ENCODE measurements around the gene LY6G6F. TPM values are rescaled to one million over a fixed set of nuclear protein-coding genes. Genes with fewer than 3 reads are reported as not detected.

The LY6G6F gene
- total RNA-seq, 2 donors from 2014 or later, result not detected

DNA sequence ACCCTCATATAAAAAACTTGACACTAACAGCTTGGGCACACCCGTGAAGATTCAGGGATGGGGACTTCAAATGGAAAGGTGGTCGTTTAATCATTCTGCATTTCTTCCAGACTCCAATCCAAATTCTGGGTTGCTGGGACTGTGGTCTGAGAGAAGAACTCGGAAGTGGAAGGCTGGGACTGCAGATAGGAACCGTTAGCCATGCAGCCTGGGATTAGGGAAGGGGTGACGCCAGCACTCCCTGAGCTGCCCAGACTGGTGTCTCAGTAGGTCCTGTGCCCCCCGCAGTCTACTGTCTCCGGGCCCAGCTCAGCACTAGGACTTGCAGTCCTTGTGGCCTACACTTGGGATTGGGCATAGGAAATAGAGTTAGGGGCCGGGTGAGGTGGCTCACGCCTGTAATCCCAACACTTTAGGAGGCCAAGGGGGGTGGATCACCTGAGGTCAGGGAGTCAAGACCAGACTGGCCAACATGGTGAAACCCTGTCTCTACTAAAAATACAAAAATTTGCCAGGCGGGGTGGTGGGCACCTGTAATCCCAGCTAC, 30.2 kb downstream of the LY6G6F start:
- DNase-seq (ENCODE audit: low spot score), result peak; percentile 60
- H3K9me3 ChIP-seq, result no peaks in the 10 kb centered on the region
- H3K27me3 ChIP-seq, result no peaks in the 10 kb centered on the region
- TF ChIP-seq, protein P1, sequence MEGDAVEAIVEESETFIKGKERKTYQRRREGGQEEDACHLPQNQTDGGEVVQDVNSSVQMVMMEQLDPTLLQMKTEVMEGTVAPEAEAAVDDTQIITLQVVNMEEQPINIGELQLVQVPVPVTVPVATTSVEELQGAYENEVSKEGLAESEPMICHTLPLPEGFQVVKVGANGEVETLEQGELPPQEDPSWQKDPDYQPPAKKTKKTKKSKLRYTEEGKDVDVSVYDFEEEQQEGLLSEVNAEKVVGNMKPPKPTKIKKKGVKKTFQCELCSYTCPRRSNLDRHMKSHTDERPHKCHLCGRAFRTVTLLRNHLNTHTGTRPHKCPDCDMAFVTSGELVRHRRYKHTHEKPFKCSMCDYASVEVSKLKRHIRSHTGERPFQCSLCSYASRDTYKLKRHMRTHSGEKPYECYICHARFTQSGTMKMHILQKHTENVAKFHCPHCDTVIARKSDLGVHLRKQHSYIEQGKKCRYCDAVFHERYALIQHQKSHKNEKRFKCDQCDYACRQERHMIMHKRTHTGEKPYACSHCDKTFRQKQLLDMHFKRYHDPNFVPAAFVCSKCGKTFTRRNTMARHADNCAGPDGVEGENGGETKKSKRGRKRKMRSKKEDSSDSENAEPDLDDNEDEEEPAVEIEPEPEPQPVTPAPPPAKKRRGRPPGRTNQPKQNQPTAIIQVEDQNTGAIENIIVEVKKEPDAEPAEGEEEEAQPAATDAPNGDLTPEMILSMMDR (IDR thresholded peaks at IDR 0.05), result no peak
- H3K4me3 ChIP-seq, result peak overlapping the region; percentile 72
- peaks cover 0 to 57% of the 10 kb centered on the region in 2 donors for H3K4me1 ChIP-seq
- peak overlapping the region; percentile 93 to 96 for H3K27ac ChIP-seq
- H3K36me3 ChIP-seq, result peaks cover 25% of the 10 kb centered on the region

- TF ChIP-seq, protein P1 (IDR thresholded peaks at IDR 0.05), result no peak
- no peak for DNase-seq (ENCODE audit: low spot score)
- Histone ChIP-seq H3K4me1 (peaks cover 0 to 57% of the 10 kb centered on the region in 2 donors), H3K4me3 (no peak overlapping the region), H3K9me3 (no peaks in the 10 kb centered on the region), H3K27ac (peak overlapping the region; percentile 93 to 96), H3K27me3 (no peaks in the 10 kb centered on the region), H3K36me3 (peaks cover 19% of the 10 kb centered on the region)
Measured at GRCh38 chr6:31737315-31737990, 30.8 kb downstream of the LY6G6F start.

DNA sequence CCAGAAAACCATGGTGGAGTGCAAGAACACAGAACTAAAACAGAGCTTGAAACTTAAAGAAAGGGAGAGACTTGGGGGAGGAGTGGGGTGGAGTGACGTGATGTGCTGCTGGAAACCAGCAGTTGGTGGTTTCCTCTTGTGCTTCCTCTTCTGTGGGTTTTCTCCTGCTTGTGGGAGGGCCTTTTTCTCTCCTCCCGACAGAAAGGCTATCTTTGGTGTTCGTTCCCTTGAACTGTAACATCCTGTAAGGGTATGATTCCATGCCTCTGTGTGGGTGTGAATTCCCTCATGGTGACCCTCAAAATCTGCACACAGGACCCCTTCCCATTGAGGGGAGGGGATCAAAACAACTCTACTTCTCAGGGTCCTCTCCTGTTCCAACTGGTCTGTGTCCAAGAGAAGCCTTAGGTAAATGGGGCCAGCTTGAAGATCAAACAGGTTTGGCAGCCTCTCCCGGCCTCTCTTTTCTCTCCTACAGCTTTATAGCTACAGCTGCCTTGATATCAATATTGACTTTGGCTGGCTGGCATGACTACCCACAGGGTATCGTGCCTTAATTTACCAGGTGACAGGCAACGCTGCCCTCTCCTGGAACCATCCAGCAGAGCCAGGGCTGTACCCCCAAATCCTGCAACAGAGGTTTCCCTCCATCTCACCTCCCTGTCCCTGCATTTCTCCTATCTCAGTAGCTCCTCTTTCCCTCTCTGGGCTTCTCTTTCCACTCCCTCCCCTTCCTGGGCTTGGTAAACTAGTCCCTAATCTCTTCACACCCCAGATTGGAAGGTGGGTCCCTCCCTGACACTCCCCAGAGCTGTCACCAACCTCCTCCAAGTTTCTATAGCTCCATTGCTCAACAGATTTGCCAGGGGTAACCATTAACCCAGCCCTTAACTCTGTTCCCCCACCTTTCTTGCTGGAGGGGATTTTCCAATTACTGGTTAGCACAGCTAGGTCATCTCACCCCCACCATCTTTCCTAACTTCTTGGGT, 31.6 kb downstream of the LY6G6F start:
- peak; percentile 68 for DNase-seq (ENCODE audit: low spot score)
- Histone ChIP-seq H3K27ac (peak overlapping the region; percentile 93 to 96), H3K27me3 (no peaks in the 10 kb centered on the region), H3K36me3 (peaks cover 11% of the 10 kb centered on the region), H3K9me3 (no peaks in the 10 kb centered on the region), H3K4me1 (peaks cover 0 to 57% of the 10 kb centered on the region in 2 donors), H3K4me3 (no peak overlapping the region)
- TF ChIP-seq, protein P1 (IDR thresholded peaks at IDR 0.05), result peak in 1 of 2 donors; percentile 19

- H3K4me1 ChIP-seq, result peaks cover 0 to 43% of the 10 kb centered on the region in 2 donors
- no peaks in the 10 kb centered on the region for H3K36me3 ChIP-seq
- peak within 1 kb of the TSS; percentile 41 to 43 for H3K27ac ChIP-seq
- peak within 1 kb of the TSS; percentile 62 to 66 for H3K4me3 ChIP-seq
- TF ChIP-seq, protein P1 (IDR thresholded peaks at IDR 0.05), result no peak
- H3K27me3 ChIP-seq, result no peaks in the 10 kb centered on the region
- peak; percentile 99 for DNase-seq (ENCODE audit: low spot score)
- H3K9me3 ChIP-seq, result no peaks in the 10 kb centered on the region
Measured at GRCh38 chr6:31739639-31740396, 33.2 kb downstream of the LY6G6F start, which contains the start of gene MSH5. Gene MSH5, plus strand, starts transcription at chr6:31740005. Its CDS starts 462 bp downstream, at chr6:31740467.

Measured in right atrium auricular region (tissue), 2 donors.